ENCODE measurements around the gene CD164. TPM values are rescaled to one million over a fixed set of nuclear protein-coding genes. Genes with fewer than 3 reads are reported as not detected.

CD164 gene
- total and polyA plus RNA-seq, 12 donors: 88.5 to 180 (median 130) TPM

DNA sequence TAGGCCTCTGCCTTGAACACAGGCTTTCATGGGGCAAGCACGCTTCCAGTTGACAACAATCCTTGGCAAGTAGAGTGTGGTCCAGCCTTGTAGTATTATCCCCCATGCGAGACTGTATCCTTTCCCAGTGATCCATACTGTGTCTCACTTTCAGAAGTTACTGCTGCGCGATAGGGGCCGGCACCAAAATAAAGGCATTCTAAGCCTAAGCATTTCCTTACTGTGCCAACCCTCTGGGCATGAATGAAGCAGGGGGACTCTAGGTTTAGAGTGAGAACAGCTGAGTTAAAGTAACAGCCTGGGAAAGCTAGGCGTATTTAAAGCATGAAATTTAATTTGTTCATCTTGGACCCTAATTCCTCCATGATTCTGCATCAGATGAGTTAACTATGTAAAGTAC lies 39.4 kb downstream of the CD164 start:
- no peaks in the 10 kb centered on the region for H3K36me3 ChIP-seq
- TF ChIP-seq, protein P1, sequence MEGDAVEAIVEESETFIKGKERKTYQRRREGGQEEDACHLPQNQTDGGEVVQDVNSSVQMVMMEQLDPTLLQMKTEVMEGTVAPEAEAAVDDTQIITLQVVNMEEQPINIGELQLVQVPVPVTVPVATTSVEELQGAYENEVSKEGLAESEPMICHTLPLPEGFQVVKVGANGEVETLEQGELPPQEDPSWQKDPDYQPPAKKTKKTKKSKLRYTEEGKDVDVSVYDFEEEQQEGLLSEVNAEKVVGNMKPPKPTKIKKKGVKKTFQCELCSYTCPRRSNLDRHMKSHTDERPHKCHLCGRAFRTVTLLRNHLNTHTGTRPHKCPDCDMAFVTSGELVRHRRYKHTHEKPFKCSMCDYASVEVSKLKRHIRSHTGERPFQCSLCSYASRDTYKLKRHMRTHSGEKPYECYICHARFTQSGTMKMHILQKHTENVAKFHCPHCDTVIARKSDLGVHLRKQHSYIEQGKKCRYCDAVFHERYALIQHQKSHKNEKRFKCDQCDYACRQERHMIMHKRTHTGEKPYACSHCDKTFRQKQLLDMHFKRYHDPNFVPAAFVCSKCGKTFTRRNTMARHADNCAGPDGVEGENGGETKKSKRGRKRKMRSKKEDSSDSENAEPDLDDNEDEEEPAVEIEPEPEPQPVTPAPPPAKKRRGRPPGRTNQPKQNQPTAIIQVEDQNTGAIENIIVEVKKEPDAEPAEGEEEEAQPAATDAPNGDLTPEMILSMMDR (IDR thresholded peaks at IDR 0.05): no peak
- no peak overlapping the region for H3K27ac ChIP-seq
- peaks cover 0 to 9% (median 0%) of the 10 kb centered on the region in 9 donors for H3K4me1 ChIP-seq
- no peaks in the 10 kb centered on the region for H3K9me3 ChIP-seq
- DNase-seq: no peak
- peaks cover 0 to 4% (median 0%) of the 10 kb centered on the region in 7 donors for H3K27me3 ChIP-seq
- WGBS, 2 donors: 95 to 98% methylated on average over 6 of the region's 6 CpGs
- no peak for ATAC-seq
- H3K4me3 ChIP-seq: no peak overlapping the region
- intact Hi-C loops (cut with DNase I): no loop called here

DNA sequence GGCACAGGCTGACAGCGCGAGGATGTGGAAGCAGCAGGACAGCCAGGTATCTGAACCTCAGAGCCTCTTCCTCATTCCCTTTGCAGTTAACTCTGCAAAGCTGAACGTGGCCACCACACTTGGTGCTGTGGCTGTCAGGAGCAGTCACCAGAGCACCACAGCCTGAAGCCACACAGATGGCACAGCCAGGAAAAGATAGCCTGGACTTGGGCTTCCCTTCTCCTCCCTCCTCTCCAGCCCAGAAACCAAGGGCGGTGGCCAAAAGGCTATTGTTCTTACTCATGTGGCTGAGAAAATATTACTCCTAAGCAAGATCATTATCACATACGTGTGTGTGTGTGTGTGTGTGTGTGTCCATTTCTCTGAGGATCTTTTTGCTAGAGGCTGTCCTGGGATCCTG lies 39.8 kb downstream of the CD164 start:
- H3K27ac ChIP-seq: no peak overlapping the region
- 73 to 75% methylated on average over 5 of the region's 5 CpGs for WGBS, 2 donors
- intact Hi-C loops (cut with DNase I): no loop called here
- no peak for DNase-seq
- TF ChIP-seq, protein P1 (IDR thresholded peaks at IDR 0.05): no peak
- no peaks in the 10 kb centered on the region for H3K36me3 ChIP-seq
- ATAC-seq: peak in 1 of 8 donors; percentile 47
- H3K9me3 ChIP-seq: no peaks in the 10 kb centered on the region
- peaks cover 0 to 9% (median 0%) of the 10 kb centered on the region in 9 donors for H3K4me1 ChIP-seq
- no peak overlapping the region for H3K4me3 ChIP-seq
- H3K27me3 ChIP-seq: peaks cover 0 to 4% (median 0%) of the 10 kb centered on the region in 7 donors

DNA sequence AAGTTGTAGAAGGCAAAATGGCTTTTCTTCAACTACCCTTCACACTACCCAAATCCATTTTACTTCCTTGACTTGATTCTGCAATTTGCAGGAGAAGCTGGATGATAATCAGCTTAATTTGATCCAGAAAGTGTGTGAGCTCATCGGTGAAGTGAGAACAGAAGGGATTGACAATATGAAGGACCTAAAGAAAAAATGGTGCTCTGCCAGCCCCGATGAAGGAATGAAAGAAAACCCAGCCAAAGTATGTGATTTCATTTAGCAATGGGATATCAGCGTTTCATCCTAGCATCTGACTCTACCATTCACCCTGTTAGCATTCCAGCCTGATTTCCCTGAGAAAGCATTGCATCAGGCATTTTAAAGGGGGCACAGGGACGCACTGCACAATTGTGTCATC lies 41.5 kb downstream of the CD164 start:
- DNase-seq (no peak), ATAC-seq (no peak)
- Histone ChIP-seq H3K36me3 (no peaks in the 10 kb centered on the region), H3K27me3 (no peaks in the 10 kb centered on the region), H3K4me3 (no peak overlapping the region), H3K4me1 (peaks cover 0 to 19% (median 7%) of the 10 kb centered on the region in 9 donors), H3K27ac (no peak overlapping the region), H3K9me3 (no peaks in the 10 kb centered on the region)
- intact Hi-C loops (cut with DNase I): no loop called here
- TF ChIP-seq, protein P1 (IDR thresholded peaks at IDR 0.05): no peak
- 89% methylated on average over 4 of the region's 4 CpGs for WGBS, 2 donors

DNA sequence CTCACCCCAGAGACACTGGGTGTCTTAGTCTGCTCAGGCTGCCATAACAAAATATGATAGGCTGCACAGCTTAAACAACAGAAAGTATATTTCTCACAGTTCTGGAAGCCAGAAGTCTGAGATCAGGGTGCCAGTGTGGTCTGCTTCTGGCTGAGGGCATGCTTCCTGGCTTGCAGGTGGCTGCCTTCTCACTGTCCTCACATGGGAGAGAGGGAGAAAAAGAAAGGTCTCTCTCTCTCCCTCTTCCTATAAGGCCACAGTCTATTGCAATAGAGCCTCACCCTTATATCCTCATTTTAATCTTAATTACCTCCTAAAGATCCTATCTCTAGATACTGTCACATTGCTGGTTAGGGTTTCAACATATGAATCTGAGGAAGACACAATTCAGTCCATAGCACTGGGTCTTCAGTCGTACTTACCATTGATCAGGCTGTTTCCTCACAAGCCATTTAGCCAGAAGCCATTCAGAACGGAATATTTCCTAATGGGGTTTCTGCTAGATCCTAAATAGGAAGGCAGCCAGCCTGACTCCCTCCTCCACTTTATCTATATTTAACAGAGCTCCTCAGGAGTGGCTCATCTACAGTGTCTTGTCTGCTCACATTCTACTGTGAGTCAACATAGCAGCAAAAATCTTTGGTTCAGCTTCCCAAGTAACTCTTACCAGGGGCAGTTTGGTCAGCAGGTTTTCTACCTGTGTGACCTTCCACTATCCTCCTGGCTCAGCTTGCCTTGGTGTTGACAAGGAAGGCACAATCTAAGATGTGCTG lies 42.2 kb downstream of the CD164 start:
- H3K4me1 ChIP-seq: peaks cover 0 to 19% (median 7%) of the 10 kb centered on the region in 9 donors
- H3K9me3 ChIP-seq: no peaks in the 10 kb centered on the region
- ATAC-seq (no peak), DNase-seq (no peak)
- no peaks in the 10 kb centered on the region for H3K27me3 ChIP-seq
- no peak overlapping the region for H3K27ac ChIP-seq
- WGBS, 2 donors: 89 to 95% methylated on average over 2 of the region's 2 CpGs
- H3K4me3 ChIP-seq: no peak overlapping the region
- TF ChIP-seq, protein P1 (IDR thresholded peaks at IDR 0.05): no peak
- intact Hi-C loops (cut with DNase I): no loop called here
- H3K36me3 ChIP-seq: no peaks in the 10 kb centered on the region
